NK-92 treated with Interleukin-12 subunit alpha and Interleukin-12 subunit beta, amount 100 ng/mL, for 24 hours (cell line): ENCODE measurements around the gene SEPTIN14.
"Not testable (repeated sequence)": the region's sequence is repeated elsewhere in the genome, so short reads cannot be mapped to it uniquely, and the experiment has no call there.

Source experiments
- DNase-seq: peaks from one replicate; lab custom pipeline; 2025; lab: John Stamatoyannopoulos, UW

SEPTIN14 gene

DNA sequence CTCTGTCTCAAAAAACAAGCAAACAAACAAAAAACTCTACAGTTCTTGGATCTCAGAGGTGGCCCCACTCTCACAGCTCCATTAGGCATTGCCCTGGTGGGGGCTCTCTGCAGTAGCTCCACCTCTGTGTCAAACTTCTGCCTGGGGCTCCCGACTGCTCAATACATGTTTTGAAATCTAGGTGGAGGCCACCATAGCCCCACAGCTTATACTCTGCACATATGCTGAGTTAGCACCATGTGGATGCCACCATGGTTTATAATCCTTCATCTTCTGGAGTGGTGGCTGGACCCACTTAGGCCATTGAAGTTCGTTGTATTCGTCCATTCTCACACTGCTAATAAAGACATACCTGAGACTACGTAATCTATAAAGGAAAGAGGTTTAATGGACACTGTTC is 78.4 kb downstream of the SEPTIN14 start:
- DNase-seq, result no peak

DNA sequence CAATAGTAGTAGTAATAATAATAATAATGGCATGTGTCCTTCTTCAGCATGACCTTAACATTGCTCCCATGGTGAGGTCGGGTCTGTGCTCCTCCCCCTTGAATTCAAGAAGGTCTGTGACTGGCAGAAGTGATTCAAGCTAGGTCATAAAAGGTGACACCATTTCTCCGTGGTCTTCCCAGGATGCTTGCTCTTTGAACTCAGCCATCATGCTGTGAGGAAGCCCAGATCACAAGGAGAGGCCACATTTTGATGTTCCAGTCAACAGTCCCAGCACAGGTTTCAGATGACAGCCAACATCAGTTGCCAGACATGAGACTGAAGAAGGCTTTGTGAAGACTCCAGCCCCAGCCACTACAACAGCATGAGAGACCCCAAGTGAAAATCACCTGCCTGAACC is 83.9 kb downstream of the SEPTIN14 start:
- DNase-seq, result no peak

- no peak for DNase-seq
Observed at GRCh38 chr7:55776196-55776595, 86.4 kb downstream of the SEPTIN14 start.

GRCh38 chr7:55775051-55775420 is 87.5 kb downstream of the SEPTIN14 start:
- no peak for DNase-seq

DNA sequence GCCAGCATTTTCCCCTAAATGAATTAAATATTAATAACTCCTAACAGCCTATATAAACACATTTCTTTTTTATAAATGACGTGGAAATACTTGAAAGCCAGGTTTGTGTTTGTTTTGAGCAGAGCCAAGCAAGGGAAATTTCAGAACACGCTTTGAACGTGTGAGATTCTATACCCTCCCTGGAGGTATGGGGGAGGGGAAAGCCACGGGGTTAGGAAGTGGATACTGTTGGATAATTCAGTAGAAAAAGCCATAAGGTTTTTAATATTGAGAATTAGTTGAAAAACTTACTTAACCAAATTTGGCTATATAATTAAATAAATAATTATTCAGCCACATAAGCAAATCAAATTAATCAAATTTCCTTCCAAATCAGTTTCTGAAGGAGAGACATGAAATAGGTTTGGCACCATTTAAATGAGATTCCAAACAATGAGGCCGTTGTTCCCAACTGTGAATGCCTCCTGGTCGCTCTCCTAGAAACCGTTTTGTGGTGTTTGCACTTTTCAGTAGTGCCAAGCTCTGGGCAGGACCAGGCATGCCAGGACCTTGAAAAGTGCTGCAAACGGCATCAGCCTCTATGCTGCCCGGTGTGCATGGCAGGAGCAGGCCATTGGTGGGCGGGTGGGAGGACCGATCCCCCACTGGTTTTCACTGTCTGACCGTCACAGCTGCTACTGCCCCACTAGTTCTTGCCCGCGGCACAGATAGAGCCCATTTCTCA is 88.1 kb downstream of the SEPTIN14 start:
- no peak for DNase-seq

DNA sequence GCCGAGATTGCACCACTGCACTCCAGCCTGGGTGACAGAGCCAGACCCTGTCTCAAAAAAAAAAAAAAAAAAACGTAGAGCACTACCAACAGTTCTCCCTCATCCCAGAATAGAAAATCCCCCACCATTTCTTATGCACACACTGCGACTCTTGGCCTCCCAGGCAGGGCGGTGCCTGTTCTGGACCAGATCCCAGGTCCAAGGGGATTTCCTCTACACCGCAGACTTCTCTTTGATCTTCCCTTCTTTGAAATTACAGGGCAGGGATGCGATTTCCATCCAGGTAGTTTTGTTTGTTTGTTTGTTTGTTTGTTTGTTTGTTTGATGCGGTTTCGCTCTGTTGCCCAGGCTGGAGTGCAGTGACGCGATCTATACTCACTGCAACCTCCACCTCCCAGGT is 91.8 kb downstream of the SEPTIN14 start:
- no peak for DNase-seq

DNA sequence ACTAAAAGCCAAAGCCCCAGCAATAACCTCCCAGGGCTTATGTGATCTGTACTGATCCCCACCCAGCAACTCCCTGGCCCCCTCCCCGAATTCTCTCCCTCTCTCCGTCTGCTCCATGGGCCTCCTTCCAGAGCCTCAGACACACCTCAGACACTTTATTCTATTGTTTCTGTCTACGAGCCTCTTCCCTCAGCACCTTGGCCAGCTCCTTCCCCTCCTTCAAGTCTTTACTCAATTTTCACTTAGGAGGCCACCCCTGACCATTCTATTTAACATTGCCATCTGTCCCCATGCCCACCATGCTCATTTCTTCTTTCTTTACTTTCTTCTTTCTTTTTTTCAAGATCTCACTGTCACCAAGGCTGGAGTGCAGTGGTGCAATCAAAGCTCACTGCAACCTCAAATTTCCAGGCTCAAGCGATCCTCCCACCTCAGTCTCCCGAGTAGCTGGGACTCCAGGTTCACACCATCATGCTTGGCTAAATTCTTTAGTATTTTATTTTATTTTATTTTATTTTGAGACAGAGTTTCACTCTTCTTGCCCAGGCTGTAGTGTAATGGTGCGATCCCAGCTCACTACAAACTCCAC is 109.2 kb downstream of the SEPTIN14 start:
- not testable (repeated sequence) for DNase-seq

DNA sequence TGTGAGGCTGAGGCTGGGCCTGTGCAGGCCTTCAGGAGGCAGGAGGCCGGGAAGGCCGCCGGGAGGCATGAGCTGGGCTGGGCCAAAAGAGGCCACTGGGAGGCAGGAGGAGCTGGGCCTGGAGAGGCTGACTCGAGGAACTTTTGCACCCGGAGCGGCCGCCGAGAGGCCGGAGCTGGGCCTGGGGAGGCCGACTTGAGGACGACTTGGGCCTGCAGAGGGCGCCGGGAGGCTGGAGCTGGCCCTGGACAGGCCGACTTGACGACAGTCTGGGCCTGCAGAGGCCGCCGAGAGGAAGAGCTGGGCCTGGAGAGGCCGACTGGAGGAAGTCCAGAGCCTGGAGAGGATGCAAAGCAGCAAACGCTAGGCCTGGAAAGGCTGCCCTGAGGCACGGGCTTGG is 117.8 kb downstream of the SEPTIN14 start:
- DNase-seq, result not testable (repeated sequence)
